Ectodermal cell (in vitro differentiated cells): ENCODE results near the gene L3MBTL4.

Experiments
- H3K27ac ChIP-seq: 2 replicates; pipeline ENCODE4 v1.7.0; 2013; ENCODE audit warnings: mild to moderate bottlenecking, low read depth, low read length; ENCODE audit not compliant: insufficient read depth, poor library complexity, severe bottlenecking
- H3K27me3 ChIP-seq: 2 replicates; pipeline ENCODE4 v1.7.0; 2013; ENCODE audit warnings: mild to moderate bottlenecking, low read length; ENCODE audit not compliant: insufficient read depth, control insufficient read depth, poor library complexity, severe bottlenecking
- H3K36me3 ChIP-seq: one replicate; pipeline ENCODE4 v1.7.0; 2013; ENCODE audit warnings: low read length; ENCODE audit not compliant: control insufficient read depth, insufficient read depth
- H3K4me1 ChIP-seq: one replicate; pipeline ENCODE4 v1.7.0; 2013; ENCODE audit warnings: low read length; ENCODE audit not compliant: control insufficient read depth, insufficient read depth
- H3K4me3 ChIP-seq: 2 replicates; pipeline ENCODE4 v1.7.0; 2013; ENCODE audit warnings: low read depth, low read length, control low read depth; ENCODE audit not compliant: insufficient read depth
- H3K9me3 ChIP-seq: 2 replicates; pipeline ENCODE4 v1.7.0; 2013; ENCODE audit warnings: mild to moderate bottlenecking, low read length, moderate library complexity; ENCODE audit not compliant: control insufficient read depth
- WGBS, 2 experiments: methylation state at CpG; one replicate each; pipeline ENCODE4 v1.1.7; 2013; ENCODE audit warnings: missing lambda C conversion rate in 2 of 2; 5-methylcytosine and 5-hydroxymethylcytosine counted together

The L3MBTL4 gene

DNA sequence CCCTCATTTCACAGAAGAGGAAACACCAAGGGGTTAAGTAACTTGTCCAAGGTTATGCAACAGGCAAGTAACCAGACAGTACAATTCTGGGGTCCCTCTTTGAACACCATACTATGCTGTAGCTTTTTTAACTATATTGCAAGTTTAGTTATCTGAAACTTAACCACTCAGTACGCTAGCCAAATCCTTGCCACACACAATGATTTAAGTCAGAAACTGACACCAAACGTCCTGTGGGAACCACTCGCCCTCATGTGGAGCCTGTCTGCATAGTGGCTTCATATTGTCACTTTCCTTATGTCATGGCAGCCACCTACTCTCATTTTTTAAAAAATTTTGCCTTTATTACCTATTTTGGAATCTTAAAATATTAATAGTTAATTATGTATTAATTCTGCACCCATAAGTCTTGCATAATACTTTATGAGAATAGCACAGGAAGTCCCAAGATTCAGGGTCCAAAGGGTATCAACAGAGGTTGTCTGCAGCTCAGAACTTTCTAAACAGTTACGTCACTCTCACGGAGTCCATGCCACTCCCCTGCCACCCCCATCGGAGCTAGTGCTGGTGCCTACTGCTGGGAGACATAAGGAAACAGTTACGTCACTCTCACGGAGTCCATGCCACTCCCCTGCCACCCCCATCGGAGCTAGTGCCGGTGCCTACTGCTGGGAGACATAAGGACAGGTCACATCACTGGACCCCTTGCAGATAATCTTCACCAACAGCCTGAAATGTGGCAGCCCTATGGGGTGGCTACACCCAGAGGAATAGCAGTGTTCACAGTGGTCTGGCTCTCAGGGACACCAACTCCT is 99.0 kb downstream of the L3MBTL4 start:
- no peaks in the 10 kb centered on the region for H3K9me3 ChIP-seq
- no peaks in the 10 kb centered on the region for H3K27me3 ChIP-seq
- H3K36me3 ChIP-seq, result no peaks in the 10 kb centered on the region
- no peak overlapping the region for H3K4me3 ChIP-seq
- WGBS, 2 experiments, result 63 to 73% methylated on average over 9 to 10 of the region's 10 CpGs
- no peaks in the 10 kb centered on the region for H3K4me1 ChIP-seq
- H3K27ac ChIP-seq, result no peak overlapping the region

DNA sequence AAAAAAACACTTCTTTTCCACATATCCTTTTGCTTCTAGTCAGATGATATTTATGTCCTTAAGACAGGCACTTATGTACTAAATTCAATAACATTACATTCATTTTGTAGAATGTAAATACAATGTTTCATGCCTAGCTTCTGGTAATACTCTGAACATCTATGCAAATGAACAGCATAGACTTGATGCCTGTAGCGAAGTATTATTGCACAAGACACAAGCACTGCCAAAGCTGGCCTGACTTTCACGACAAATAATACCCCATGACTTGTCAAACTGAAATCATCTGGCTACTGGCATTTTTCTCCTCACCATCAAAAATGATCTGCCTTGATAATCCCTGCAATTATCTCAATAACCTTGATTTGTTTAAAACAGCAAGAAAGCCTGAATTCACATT is 101.3 kb downstream of the L3MBTL4 start:
- Histone ChIP-seq H3K4me3 (no peak overlapping the region), H3K27me3 (no peaks in the 10 kb centered on the region), H3K9me3 (no peaks in the 10 kb centered on the region), H3K27ac (no peak overlapping the region), H3K4me1 (no peaks in the 10 kb centered on the region), H3K36me3 (no peaks in the 10 kb centered on the region)
- WGBS, 2 experiments, result 93 to 94% methylated on average over 2 of the region's 2 CpGs

GRCh38 chr18:6311456-6312215 is 103.1 kb downstream of the L3MBTL4 start:
- WGBS, 2 experiments, result 94 to 95% methylated on average over 6 to 7 of the region's 8 CpGs

DNA sequence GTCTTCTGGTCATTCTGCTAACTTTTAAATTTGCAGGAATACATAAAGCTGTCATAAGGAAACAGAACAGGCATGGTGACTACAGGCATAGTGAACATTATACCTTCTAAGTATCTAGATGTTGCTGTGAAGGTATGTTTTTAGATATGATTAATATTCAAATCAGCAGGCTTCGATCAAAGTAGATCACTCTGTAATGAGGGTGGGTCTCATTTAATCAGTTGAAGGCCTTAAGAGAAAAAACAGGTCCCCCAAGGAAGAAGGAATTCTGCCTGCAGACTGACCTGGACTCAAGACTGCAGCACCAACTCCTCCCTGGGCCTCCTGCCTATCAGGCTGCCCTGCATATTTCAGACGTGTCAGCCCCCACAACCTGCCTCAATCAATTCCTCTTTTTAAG is 104.0 kb downstream of the L3MBTL4 start:
- no peak overlapping the region for H3K27ac ChIP-seq
- no peaks in the 10 kb centered on the region for H3K9me3 ChIP-seq
- H3K4me3 ChIP-seq, result no peak overlapping the region
- WGBS, 2 experiments, result 85 to 86% methylated on average over 2 of the region's 2 CpGs
- H3K36me3 ChIP-seq, result no peaks in the 10 kb centered on the region
- no peaks in the 10 kb centered on the region for H3K4me1 ChIP-seq
- no peaks in the 10 kb centered on the region for H3K27me3 ChIP-seq

More at GRCh38 chr18:6311456-6312215, 103.1 kb downstream of the L3MBTL4 start:
- Histone ChIP-seq H3K36me3 (no peaks in the 10 kb centered on the region), H3K4me3 (no peak overlapping the region), H3K27ac (no peak overlapping the region), H3K9me3 (no peaks in the 10 kb centered on the region), H3K27me3 (no peaks in the 10 kb centered on the region), H3K4me1 (no peaks in the 10 kb centered on the region)

DNA sequence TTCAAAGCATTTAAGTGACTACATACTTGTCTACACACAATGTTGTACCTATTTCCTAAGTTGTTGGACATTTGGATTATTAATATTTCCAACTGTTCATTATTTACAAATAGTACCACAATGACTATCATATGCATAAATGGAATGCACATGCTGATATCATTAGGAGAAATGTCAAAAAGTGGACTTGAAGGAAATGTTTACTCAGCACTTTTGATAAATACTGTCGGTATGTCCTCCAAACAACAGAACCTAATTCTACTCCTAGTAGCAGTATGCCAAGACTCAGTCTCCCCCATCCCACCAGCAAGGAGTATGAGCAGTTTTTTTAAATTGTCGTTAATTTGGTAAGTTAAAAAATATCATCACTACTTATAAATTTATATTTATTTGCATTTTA is 116.8 kb downstream of the L3MBTL4 start:
- Histone ChIP-seq H3K4me3 (no peak overlapping the region), H3K27ac (no peak overlapping the region), H3K36me3 (no peaks in the 10 kb centered on the region), H3K9me3 (no peaks in the 10 kb centered on the region), H3K4me1 (no peaks in the 10 kb centered on the region), H3K27me3 (no peaks in the 10 kb centered on the region)
- WGBS, 2 experiments, result 100% methylated on average over 1 of the region's 2 CpGs; no CpG with 5 or more reads in 1 of the 2 experiments

DNA sequence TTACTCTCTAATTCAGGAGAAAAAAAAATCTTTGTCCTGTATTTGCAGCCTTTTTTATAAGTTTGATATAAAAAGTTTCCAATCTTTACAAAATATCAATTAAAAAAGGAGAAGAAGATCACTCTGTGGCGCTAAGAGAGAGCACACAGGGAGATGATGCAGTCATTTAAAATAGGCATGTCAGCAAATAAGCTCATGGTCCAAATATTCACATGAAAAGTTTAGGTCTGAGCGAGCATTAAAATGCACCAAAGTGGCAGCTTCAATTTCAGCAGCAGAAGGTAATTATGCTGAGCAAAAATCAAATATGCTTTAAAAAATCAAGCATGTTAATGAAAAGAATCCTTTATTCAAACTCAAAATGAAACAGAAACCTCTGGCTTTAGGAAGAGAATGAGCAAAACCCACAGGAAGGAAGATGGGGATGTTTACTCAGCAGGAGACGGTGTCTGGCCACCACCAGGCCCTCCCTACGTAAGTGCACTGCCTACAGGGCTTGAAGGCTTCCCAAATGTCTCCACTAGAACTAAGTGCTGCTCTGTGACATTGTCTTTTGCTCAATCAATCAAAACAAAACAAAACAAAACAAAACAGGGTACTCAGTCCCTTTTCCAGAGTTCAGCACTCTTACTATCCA is 120.4 kb downstream of the L3MBTL4 start:
- H3K9me3 ChIP-seq, result no peaks in the 10 kb centered on the region
- H3K27me3 ChIP-seq, result no peaks in the 10 kb centered on the region
- no peak overlapping the region for H3K4me3 ChIP-seq
- WGBS, 2 experiments, result 58 to 60% methylated on average over 4 of the region's 4 CpGs
- H3K36me3 ChIP-seq, result no peaks in the 10 kb centered on the region
- H3K4me1 ChIP-seq, result no peaks in the 10 kb centered on the region
- no peak overlapping the region for H3K27ac ChIP-seq

- H3K4me3 ChIP-seq, result no peak overlapping the region
These were observed 124.9 kb downstream of the L3MBTL4 start for GRCh38 chr18:6289843-6290242.

DNA sequence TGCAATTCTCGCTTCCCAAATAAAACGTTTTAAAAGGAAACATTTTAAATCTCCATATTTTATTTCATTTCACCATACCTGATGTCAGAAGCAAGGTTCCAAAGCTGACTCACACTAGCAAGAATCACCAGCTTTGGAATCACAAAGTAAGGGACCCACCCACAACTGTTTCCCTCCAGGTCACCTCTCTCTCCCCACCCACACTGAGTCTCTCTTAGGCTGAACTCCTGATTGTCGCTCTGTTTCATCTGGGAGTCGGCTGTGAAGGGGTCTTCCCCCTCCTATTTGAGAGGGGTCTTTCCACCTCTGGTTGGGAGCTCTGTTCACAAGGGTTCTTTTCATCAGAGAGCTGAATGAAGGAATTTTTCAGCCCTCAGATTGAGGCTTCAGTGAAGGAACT is 128.1 kb downstream of the L3MBTL4 start:
- H3K4me1 ChIP-seq, result peaks cover 6% of the 10 kb centered on the region

More at GRCh38 chr18:6289843-6290242, 124.9 kb downstream of the L3MBTL4 start:
- WGBS, 2 experiments, result 87 to 94% methylated on average over 4 of the region's 4 CpGs
- Histone ChIP-seq H3K9me3 (no peaks in the 10 kb centered on the region), H3K36me3 (no peaks in the 10 kb centered on the region), H3K27me3 (no peaks in the 10 kb centered on the region), H3K27ac (no peak overlapping the region), H3K4me1 (peaks cover 6% of the 10 kb centered on the region)

GRCh38 chr18:6284761-6285160 is 129.9 kb downstream of the L3MBTL4 start:
- Histone ChIP-seq H3K4me1 (peaks cover 6% of the 10 kb centered on the region), H3K27ac (no peak overlapping the region), H3K36me3 (no peaks in the 10 kb centered on the region), H3K9me3 (no peaks in the 10 kb centered on the region), H3K4me3 (no peak overlapping the region), H3K27me3 (no peaks in the 10 kb centered on the region)
- 95 to 97% methylated on average over 22 of the region's 22 CpGs for WGBS, 2 experiments

More for the DNA sequence above, 128.1 kb downstream of the L3MBTL4 start:
- Histone ChIP-seq H3K9me3 (no peaks in the 10 kb centered on the region), H3K27me3 (no peaks in the 10 kb centered on the region), H3K27ac (no peak overlapping the region), H3K4me3 (no peak overlapping the region), H3K36me3 (no peaks in the 10 kb centered on the region)
- 65 to 75% methylated on average over 4 of the region's 4 CpGs for WGBS, 2 experiments

- Histone ChIP-seq H3K4me1 (peaks cover 9% of the 10 kb centered on the region), H3K27me3 (no peaks in the 10 kb centered on the region), H3K4me3 (no peak overlapping the region), H3K36me3 (no peaks in the 10 kb centered on the region), H3K27ac (no peak overlapping the region), H3K9me3 (no peaks in the 10 kb centered on the region)
- 95 to 97% methylated on average over 24 of the region's 24 CpGs for WGBS, 2 experiments
These were observed 130.4 kb downstream of the L3MBTL4 start for GRCh38 chr18:6284300-6284699.
